Small intestine (tissue), 7 donors: ENCODE measurements around the gene THBS4. TPM values are rescaled to one million over a fixed set of nuclear protein-coding genes. Genes with fewer than 3 reads are reported as not detected.

ENCODE experiments used
- DNase-seq, 2 donors: peaks; one replicate each; pipeline versions ENCODE4 v3.0.0 to v3.0.0-alpha.2; 2013
- FAIRE-seq: peaks from 2 replicates; lab custom pipeline; 2012; peaks lifted over from hg19 to GRCh38; lab: Jason Lieb, UNC
- H3K27ac ChIP-seq, 3 donors: one replicate each; pipeline ENCODE4 v1.5.1; 2013; ENCODE audit warnings: low read length in 2 of 3, mild to moderate bottlenecking in 2 of 3, control low read depth in 1 of 3, inconsistent platforms in 1 of 3, low read depth in 1 of 3, moderate library complexity in 1 of 3
- H3K27me3 ChIP-seq, 3 donors: one replicate each; pipeline ENCODE4 v1.6.1; 2013; ENCODE audit warnings: low read length in 3 of 3, inconsistent platforms in 1 of 3; ENCODE audit not compliant: control insufficient read depth in 3 of 3, insufficient read depth in 3 of 3
- H3K36me3 ChIP-seq, 3 donors: one replicate each; pipeline ENCODE4 v1.6.1; 2013; ENCODE audit warnings: low read length in 3 of 3, inconsistent platforms in 1 of 3, low read depth in 1 of 3, mild to moderate bottlenecking in 1 of 3, moderate library complexity in 1 of 3; ENCODE audit not compliant: control insufficient read depth in 3 of 3, insufficient read depth in 2 of 3
- H3K4me1 ChIP-seq, 3 donors: one replicate each; pipeline ENCODE4 v1.6.1; 2013; ENCODE audit warnings: low read length in 2 of 3, inconsistent platforms in 1 of 3, low read depth in 1 of 3, mild to moderate bottlenecking in 1 of 3, moderate library complexity in 1 of 3; ENCODE audit not compliant: control insufficient read depth in 3 of 3, insufficient read depth in 2 of 3
- H3K4me3 ChIP-seq, 3 donors: one replicate each; pipeline ENCODE4 v1.5.1; 2013; ENCODE audit warnings: low read length in 3 of 3, control low read depth in 1 of 3, inconsistent platforms in 1 of 3, low read depth in 1 of 3, mild to moderate bottlenecking in 1 of 3, moderate library complexity in 1 of 3
- H3K9me3 ChIP-seq, 2 donors: one replicate each; pipeline ENCODE4 v1.6.1; 2013; ENCODE audit warnings: low read depth in 1 of 2, low read length in 1 of 2; ENCODE audit not compliant: control insufficient read depth in 2 of 2, insufficient read depth in 1 of 2
- WGBS, 3 donors: extraction: QIAGEN DNeasy Blood & Tissue Kit; methylation state at CpG; one replicate each; pipeline ENCODE4 v1.1.7; 2013; 5-methylcytosine and 5-hydroxymethylcytosine counted together
- polyA plus RNA-seq, 4 donors: library from polyadenylated mRNA; stranded (reverse) in 3 of 4; unstranded in 1 of 4; fragments of 200-250 nt in 3 of 4; fragments of 120-200 nt in 1 of 4; gene quantifications; one replicate each; pipeline versions ENCODE4 v1.2.1 to v1.2.3, GENCODE V29; 2013
- donor health status: healthy with polysubstance abuse.
- donor health status: control.
- donor health status: control.
- donor health status: Bipolar disorder and iron deficiency.
- donor health status: healthy.

Gene THBS4
- polyA plus RNA-seq, 4 donors = 1.2 to 3.3 (median 1.4) TPM; not detected in 1

DNA sequence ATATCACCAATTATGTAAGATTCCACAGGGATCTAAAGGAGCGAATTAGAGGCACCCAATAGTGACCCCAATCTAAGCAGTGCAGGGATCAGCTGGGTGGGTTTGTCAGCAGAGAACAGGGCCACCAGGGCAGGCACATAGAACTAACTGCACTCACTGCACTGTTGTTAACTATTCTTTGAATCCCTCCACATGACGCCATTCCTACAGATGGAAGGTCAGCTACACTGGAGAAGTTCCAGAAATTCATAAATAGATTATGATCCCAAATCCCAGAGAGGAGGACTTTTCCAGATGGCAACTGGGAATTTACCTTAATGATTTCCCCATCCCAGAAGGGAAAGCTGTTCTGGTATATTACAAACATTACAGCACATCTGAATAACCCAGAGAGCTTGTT lies 84.2 kb downstream of the THBS4 start:
- Histone ChIP-seq H3K9me3 (peaks cover 0 to under 1% of the 10 kb centered on the region in 2 donors), H3K4me1 (no peaks in the 10 kb centered on the region), H3K36me3 (no peaks in the 10 kb centered on the region), H3K27ac (no peak overlapping the region), H3K4me3 (no peak overlapping the region), H3K27me3 (no peaks in the 10 kb centered on the region)
- 90 to 93% (median 91%) methylated on average over 2 of the region's 2 CpGs for WGBS, 3 donors
- DNase-seq (no peak), FAIRE-seq (no peak)

DNA sequence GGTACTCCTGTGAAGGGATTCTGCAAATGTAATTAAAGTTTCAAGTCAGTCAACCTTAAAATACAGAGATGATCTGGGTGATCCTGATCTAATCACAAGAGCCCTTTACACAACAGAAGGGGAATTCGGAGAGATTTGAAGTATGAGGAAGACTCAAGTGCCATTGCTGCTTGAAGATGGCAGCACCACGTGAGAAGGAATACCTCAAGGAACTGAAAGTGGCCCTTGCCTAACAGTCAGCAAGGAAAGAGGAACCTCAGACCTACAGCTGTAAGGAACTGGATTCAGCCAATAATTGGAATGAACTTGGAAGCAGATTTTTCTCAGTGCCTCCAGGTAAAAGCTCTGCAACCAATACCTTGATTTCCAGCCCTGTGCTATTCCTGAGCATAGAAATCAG lies 87.4 kb downstream of the THBS4 start:
- Histone ChIP-seq H3K9me3 (peaks cover 0 to 3% of the 10 kb centered on the region in 2 donors), H3K4me1 (peaks cover 0 to 3% (median 0%) of the 10 kb centered on the region in 3 donors), H3K27ac (no peak overlapping the region), H3K27me3 (no peaks in the 10 kb centered on the region), H3K36me3 (no peaks in the 10 kb centered on the region), H3K4me3 (no peak overlapping the region)
- FAIRE-seq (no peak), DNase-seq (no peak)
- 72 to 89% (median 88%) methylated on average over 2 of the region's 2 CpGs for WGBS, 3 donors

DNA sequence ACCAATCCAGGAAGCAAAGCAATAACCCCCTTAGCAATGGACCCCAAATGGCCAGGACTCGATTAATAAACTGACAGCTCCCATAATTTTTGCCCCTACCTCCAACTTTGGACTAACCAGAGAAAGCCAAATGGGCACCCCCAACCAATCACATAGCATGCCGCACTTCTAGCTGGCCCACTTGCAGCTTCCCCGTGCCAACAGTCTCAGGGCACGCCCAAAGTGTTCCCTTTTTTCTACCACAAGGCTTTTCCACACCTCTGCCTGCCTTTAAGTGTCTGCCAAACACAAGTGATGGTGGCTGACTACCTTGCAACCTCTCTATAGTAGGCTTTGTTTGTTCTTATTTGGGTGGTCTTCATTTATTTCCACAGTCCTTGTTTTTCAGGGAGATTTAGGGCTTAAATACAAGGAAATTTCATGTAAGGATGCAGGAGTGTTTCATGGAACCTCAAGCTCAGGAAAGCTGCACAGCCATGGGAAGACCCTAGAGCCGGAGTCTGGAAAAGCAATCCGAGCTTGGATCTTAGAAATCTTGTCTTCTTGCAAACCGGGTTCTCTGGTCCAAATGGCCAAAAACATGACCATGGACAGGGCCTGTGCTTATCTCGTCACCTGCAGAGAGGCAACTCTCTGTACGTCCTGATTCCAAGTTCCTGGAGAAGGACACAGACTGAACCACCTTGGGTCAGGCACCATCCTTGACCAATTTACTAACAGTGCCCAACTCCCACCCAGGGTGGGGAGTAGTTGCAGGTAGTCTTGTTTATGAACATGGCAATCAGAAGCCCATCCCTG lies 89.2 kb downstream of the THBS4 start:
- no peak for FAIRE-seq
- H3K9me3 ChIP-seq = peaks cover 0 to 3% of the 10 kb centered on the region in 2 donors
- no peaks in the 10 kb centered on the region for H3K27me3 ChIP-seq
- no peak overlapping the region for H3K27ac ChIP-seq
- DNase-seq = no peak
- H3K4me3 ChIP-seq = no peak overlapping the region
- H3K4me1 ChIP-seq = peaks cover 0 to 3% (median 3%) of the 10 kb centered on the region in 3 donors
- no peaks in the 10 kb centered on the region for H3K36me3 ChIP-seq
- WGBS, 3 donors = 91 to 93% (median 92%) methylated on average over 9 of the region's 9 CpGs

DNA sequence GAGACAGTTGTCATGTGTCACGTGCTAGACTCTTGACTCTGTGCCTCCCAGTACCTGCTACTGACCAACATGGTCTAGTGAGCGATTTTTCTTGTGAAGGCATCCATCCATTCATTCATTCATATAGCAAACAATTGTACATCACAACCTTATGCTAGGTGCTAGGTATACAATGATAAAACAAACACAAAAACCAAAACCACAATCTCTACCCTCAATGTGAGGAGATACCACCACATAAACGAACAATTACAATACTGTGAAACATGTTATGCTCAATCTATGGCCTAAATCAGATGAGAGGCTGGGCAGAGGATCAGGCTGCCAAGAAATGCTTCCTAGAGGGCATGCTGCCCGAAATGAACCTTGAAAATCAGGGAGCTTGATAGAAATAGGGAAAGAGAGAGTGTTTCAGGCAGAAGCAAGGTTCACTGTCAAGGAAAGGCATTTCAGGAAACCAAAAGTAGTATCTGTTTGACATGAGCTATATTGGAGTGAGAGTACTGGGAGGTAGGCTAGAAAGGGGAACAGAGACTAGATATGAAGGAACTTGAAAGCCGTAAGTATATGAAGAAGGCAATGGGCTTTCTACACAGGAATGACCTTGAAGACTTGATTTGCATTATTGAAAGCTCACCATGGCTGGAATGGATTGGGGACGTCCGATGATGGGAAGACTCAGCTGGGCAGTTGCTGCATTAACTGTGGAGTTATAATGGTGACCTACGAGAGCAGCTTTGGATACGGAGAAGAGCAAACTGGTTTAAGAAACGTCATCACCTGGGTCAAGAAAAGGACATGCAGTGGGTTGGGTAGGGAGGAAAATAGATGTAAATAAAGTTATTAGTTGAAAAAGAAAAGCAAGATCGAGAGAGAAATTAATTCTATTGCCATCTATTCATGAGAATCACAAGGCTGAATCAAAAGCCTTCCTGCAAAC lies 90.1 kb downstream of the THBS4 start:
- H3K27me3 ChIP-seq = no peaks in the 10 kb centered on the region
- no peak overlapping the region for H3K4me3 ChIP-seq
- no peak for FAIRE-seq
- peaks cover 0 to 3% of the 10 kb centered on the region in 2 donors for H3K9me3 ChIP-seq
- peaks cover 0 to 3% (median 3%) of the 10 kb centered on the region in 3 donors for H3K4me1 ChIP-seq
- no peaks in the 10 kb centered on the region for H3K36me3 ChIP-seq
- no peak for DNase-seq
- no peak overlapping the region for H3K27ac ChIP-seq
- WGBS, 3 donors = 81 to 88% (median 82%) methylated on average over 11 of the region's 11 CpGs

DNA sequence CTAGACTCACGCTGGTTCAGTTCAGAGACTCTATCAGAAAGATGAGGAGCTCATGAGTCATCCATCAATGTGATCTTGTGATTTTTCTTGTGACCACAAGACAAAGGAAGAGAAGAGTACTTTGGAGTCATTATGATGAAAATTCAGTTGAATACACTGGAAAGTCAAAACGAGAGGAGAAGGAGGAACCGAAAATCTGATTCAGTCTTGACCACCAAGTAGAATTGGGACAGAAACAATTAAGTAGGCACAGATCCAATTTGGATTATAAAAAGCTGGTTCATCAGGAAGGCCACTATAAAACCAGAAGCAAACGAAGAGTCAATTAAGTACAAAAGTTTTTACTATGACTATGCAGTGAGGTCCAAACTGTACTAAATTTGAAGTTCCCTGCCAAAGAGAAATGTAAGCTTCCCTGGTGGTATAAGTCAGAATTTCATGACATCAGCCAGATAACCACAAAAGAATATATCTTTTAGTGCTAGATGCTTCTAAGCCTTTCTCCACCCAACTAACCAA lies 90.9 kb downstream of the THBS4 start:
- FAIRE-seq (no peak), DNase-seq (no peak)

DNA sequence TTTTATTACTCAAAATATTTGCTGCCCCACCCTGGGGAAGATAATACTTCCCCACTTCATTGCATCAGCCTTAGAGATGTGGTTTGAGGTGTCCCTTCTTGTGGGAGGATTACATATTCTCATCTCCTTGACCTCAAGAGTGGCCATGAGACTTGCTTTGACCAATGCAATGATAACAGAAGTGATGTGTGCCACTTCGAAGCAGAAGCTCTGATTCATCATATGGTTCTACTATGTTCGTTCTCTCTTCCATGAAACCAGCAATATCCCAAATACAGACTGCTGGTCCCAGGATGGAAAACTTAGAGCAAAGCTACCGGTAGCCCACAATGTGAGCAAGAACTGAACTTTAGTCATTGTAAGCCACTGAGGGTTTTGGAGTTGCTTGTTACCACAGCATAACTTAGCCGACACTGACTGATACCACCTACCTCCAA lies 92.0 kb downstream of the THBS4 start:
- H3K4me3 ChIP-seq = no peak overlapping the region

More for the DNA sequence above, 90.9 kb downstream of the THBS4 start:
- Histone ChIP-seq H3K4me3 (no peak overlapping the region), H3K27me3 (no peaks in the 10 kb centered on the region), H3K4me1 (peaks cover 0 to 3% (median 3%) of the 10 kb centered on the region in 3 donors), H3K9me3 (peaks cover 0 to 5% of the 10 kb centered on the region in 2 donors), H3K36me3 (no peaks in the 10 kb centered on the region), H3K27ac (no peak overlapping the region)
- 56 to 87% (median 62%) methylated on average over 4 of the region's 4 CpGs for WGBS, 3 donors

DNA sequence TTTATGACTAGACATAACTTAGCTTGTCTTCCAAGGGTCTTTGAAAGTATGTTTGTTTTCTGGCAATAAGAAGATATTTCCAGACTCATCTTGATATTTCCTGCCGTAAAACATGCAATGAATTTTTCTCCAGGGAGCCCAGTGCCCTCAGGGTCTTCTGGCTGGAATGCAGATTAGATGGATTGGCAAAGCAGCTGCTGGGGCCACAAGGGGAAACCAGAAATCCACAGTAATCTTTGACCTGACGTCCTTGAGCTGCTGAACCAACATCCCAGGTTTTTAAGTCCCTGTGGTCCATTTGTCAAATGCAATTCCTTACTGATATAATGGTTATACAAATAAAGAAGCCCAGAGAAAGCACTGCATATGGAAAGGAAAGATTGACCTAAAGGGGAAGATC lies 93.0 kb downstream of the THBS4 start:
- WGBS, 3 donors = 54 to 83% (median 82%) methylated on average over 2 of the region's 2 CpGs
- Histone ChIP-seq H3K9me3 (peaks cover 0 to 9% of the 10 kb centered on the region in 2 donors), H3K36me3 (no peaks in the 10 kb centered on the region), H3K4me1 (peaks cover 0 to 3% (median 3%) of the 10 kb centered on the region in 3 donors), H3K27me3 (no peaks in the 10 kb centered on the region), H3K27ac (no peak overlapping the region), H3K4me3 (no peak overlapping the region)
- DNase-seq (no peak), FAIRE-seq (no peak)

More for the DNA sequence above, 92.0 kb downstream of the THBS4 start:
- H3K9me3 ChIP-seq = peaks cover 0 to 9% of the 10 kb centered on the region in 2 donors
- no peak overlapping the region for H3K27ac ChIP-seq
- H3K36me3 ChIP-seq = no peaks in the 10 kb centered on the region
- no peaks in the 10 kb centered on the region for H3K27me3 ChIP-seq
- peaks cover 0 to 3% (median 3%) of the 10 kb centered on the region in 3 donors for H3K4me1 ChIP-seq
- FAIRE-seq = no peak
- WGBS, 3 donors = 79 to 93% (median 90%) methylated on average over 4 of the region's 4 CpGs
- no peak for DNase-seq

DNA sequence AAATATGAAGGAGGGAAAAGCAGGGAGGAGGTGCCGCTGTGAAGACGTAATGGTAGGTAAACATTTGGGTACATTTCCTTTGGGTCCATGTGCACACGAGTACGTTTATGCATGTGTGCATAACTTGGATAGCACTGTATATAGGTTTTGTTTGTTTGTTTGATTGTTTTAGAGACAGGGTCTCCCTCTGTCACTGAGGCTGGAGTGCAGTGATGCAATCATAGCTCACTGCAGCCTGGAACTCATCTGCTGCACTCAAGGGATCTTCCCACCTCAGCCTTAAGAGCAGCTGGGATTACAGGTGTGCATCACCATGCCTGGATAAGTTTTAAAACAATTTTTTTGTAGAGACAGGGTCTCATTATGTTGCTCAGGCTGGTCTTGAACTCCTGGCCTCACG lies 94.0 kb downstream of the THBS4 start:
- Histone ChIP-seq H3K36me3 (no peaks in the 10 kb centered on the region), H3K27me3 (no peaks in the 10 kb centered on the region), H3K4me1 (peaks cover 0 to 3% (median 3%) of the 10 kb centered on the region in 3 donors), H3K4me3 (no peak overlapping the region), H3K9me3 (peaks cover 0 to 9% of the 10 kb centered on the region in 2 donors), H3K27ac (no peak overlapping the region)
- DNase-seq (no peak), FAIRE-seq (no peak)
- 93 to 98% (median 94%) methylated on average over 5 of the region's 5 CpGs for WGBS, 3 donors
